Measurements from ENCODE around the gene CTRL. TPM values are rescaled to one million over a fixed set of nuclear protein-coding genes. Genes with fewer than 3 reads are reported as not detected.

The CTRL gene
- total and polyA plus RNA-seq, 2 donors (not counting 3 experiments of a cell fraction or from before 2014, with no cell fraction given), result 1.0 to 1.1 TPM

DNA sequence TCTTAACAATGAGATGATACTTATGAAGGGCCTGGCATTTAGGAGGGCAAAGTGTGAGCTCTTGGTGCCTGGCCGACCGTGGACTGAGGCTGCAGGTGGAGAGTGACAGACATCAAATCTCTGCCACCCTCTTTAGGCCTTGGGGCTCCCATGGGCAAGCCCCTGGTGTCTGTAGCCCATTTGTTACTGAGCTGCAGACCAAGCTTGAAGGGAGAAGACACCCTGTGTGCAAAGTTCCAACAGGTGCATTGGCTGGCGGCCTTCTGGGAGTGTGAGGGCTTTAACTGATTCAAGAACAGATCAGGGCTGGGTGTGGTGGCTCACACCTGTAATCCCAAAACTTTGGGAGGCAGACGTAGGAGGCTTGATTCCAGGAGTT lies 789 bp upstream of the CTRL start:
- POLR2A ChIA-PET, result interaction anchor here (0.8 kb wide), 1 partner anchor 98 kb away, joined by 4 read pairs; no protein-coding TSS in a partner anchor
- no peak for FAIRE-seq

More for the DNA sequence above, 789 bp upstream of the CTRL start:
- Histone ChIP-seq H4K20me1 (replicated peaks; ENCODE audit: control insufficient read depth, extremely low read depth, insufficient read depth, low read length) (no peaks in the 10 kb centered on the region), H3K9me3 (replicated peaks; ENCODE audit: control insufficient read depth, insufficient read depth, low read length) (no peaks in the 10 kb centered on the region), H3K4me3 (replicated peaks in 1 of 3; ENCODE audit: insufficient read depth in 1 of 3, low read depth in 1 of 3, low read length in 3 of 3) (no peak overlapping the region), H3K27ac (ENCODE audit: insufficient read depth, low read depth, low read length) (no peak overlapping the region), H3K4me2 (ENCODE audit: insufficient read depth, low read length) (no peak overlapping the region), H3K36me3 (ENCODE audit: control insufficient read depth in 2 of 2, extremely low read depth in 1 of 2, insufficient read depth in 2 of 2, low read length in 2 of 2) (peaks cover 0 to 10% of the 10 kb centered on the region in 2 experiments), H3K9ac (replicated peaks; ENCODE audit: extremely low read depth, insufficient read depth, low read length) (no peak overlapping the region), H3K9me1 (replicated peaks; ENCODE audit: control insufficient read depth, extremely low read depth, insufficient read depth, low read length) (no peaks in the 10 kb centered on the region), H2AFZ (ENCODE audit: low read depth, low read length) (no peak overlapping the region), H3K27me3 (ENCODE audit: control insufficient read depth in 2 of 2, insufficient read depth in 2 of 2, low read length in 2 of 2) (no peaks in the 10 kb centered on the region), H3K79me2 (ENCODE audit: control insufficient read depth, insufficient read depth, low read length) (no peaks in the 10 kb centered on the region), H3K4me1 (ENCODE audit: control insufficient read depth, extremely low read depth, insufficient read depth, low read length) (peaks cover 13% of the 10 kb centered on the region)
- intact Hi-C loops (cut with micrococcal nuclease) (no loop called here), dilution Hi-C loops (cut with MboI; ENCODE audit: extremely low pct_ligation_motif_present, low sequenced_read_pairs) (no loop called here)
- no peak for DNase-seq (ENCODE audit: low read depth, low spot score)
- CTCF ChIA-PET, result interaction anchor here (0.9 to 5.7 kb wide), 6 partner anchors 10 to 412 kb away, joined by 3 to 42 read pairs (median 6); partner anchors contain the start of gene NRN1L
- no peak for TF ChIP-seq JUN (IDR thresholded peaks at IDR 0.05; ENCODE audit: borderline replicate concordance, insufficient read depth, insufficient read length, low read depth)
- TF ChIP-seq, protein P1, sequence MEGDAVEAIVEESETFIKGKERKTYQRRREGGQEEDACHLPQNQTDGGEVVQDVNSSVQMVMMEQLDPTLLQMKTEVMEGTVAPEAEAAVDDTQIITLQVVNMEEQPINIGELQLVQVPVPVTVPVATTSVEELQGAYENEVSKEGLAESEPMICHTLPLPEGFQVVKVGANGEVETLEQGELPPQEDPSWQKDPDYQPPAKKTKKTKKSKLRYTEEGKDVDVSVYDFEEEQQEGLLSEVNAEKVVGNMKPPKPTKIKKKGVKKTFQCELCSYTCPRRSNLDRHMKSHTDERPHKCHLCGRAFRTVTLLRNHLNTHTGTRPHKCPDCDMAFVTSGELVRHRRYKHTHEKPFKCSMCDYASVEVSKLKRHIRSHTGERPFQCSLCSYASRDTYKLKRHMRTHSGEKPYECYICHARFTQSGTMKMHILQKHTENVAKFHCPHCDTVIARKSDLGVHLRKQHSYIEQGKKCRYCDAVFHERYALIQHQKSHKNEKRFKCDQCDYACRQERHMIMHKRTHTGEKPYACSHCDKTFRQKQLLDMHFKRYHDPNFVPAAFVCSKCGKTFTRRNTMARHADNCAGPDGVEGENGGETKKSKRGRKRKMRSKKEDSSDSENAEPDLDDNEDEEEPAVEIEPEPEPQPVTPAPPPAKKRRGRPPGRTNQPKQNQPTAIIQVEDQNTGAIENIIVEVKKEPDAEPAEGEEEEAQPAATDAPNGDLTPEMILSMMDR (IDR thresholded peaks at IDR 0.05; ENCODE audit: extremely low read depth in 1 of 2, insufficient read depth in 1 of 2, low read depth in 1 of 2, low read length in 2 of 2), result no peak
- no peak for TF ChIP-seq POLR2A (IDR thresholded peaks at IDR 0.05; ENCODE audit: low read depth, low read length)
- TF ChIP-seq, protein P2, sequence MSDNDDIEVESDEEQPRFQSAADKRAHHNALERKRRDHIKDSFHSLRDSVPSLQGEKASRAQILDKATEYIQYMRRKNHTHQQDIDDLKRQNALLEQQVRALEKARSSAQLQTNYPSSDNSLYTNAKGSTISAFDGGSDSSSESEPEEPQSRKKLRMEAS (IDR thresholded peaks at IDR 0.05; ENCODE audit: insufficient read depth, insufficient read length), result no peak
- TF ChIP-seq EZH2 (IDR thresholded peaks at IDR 0.05; ENCODE audit: borderline replicate concordance, low read depth, low read length, severe bottlenecking), result no peak
- no peak for TF ChIP-seq MYC (IDR thresholded peaks at IDR 0.05; ENCODE audit: low read depth, low read length)
- no peak for TF ChIP-seq POLR2AphosphoS5 (IDR thresholded peaks at IDR 0.05; ENCODE audit: insufficient read depth, low read depth, low read length)
- no peak for TF ChIP-seq FOS (IDR thresholded peaks at IDR 0.05; ENCODE audit: borderline replicate concordance, insufficient read depth, low read length)
- TF ChIP-seq GATA2 (IDR thresholded peaks at IDR 0.05; ENCODE audit: insufficient read depth, insufficient read length, low read depth, low read length), result no peak
- BruUV-seq (replicated peaks), result no TSS peak

Data from endothelial cell of umbilical vein (primary cell).